Tibial nerve (tissue), 4 donors: ENCODE measurements around the gene QARS1. TPM values are rescaled to one million over a fixed set of nuclear protein-coding genes. Genes with fewer than 3 reads are reported as not detected.

ENCODE experiments used
- DNase-seq, 2 donors: peaks; one replicate each; pipeline ENCODE4 v3.0.0-alpha.2; 2019; ENCODE audit warnings: low spot score in 2 of 2
- H3K27ac ChIP-seq, 4 donors: fragments of 200-600 bp; sonication (generic) in 3 of 4; one replicate each; pipeline ENCODE4 v1.5.1; 2017 to 2019; ENCODE audit warnings: mild to moderate bottlenecking in 1 of 4
- H3K27me3 ChIP-seq, 2 donors: fragments of 200-600 bp; sonication (generic) in 1 of 2; one replicate each; pipeline versions ENCODE4 v1.5.1 to v1.6.0; 2017 to 2019
- H3K36me3 ChIP-seq, 3 donors: fragments of 200-600 bp; sonication (generic); one replicate each; pipeline ENCODE4 v1.5.1; 2018 to 2019
- H3K4me1 ChIP-seq, 4 donors: fragments of 200-600 bp; sonication (generic) in 3 of 4; one replicate each; pipeline ENCODE4 v1.5.1; 2017 to 2019
- H3K4me3 ChIP-seq, 4 donors: fragments of 200-600 bp; sonication (generic) in 3 of 4; one replicate each; pipeline ENCODE4 v1.5.1; 2017 to 2019; ENCODE audit warnings: mild to moderate bottlenecking in 1 of 4, moderate library complexity in 1 of 4
- H3K9me3 ChIP-seq, 4 donors: fragments of 200-600 bp; sonication (generic) in 3 of 4; one replicate each; pipeline ENCODE4 v1.5.1; 2017 to 2019
- CTCF ChIP-seq, 5 experiments: fragments of 200-600 bp in 3 of 5; fragments of 450-650 bp in 2 of 5; sonication (generic) in 3 of 5; IDR thresholded peaks; one replicate each; pipeline ENCODE4 v1.5.1; 2016 to 2019; ENCODE audit warnings: antibody characterized with exemption in 5 of 5, mild to moderate bottlenecking in 3 of 5, moderate library complexity in 2 of 5
- EP300 ChIP-seq, 2 donors: sonication (generic); formaldehyde crosslinking; IDR thresholded peaks; one replicate each; pipeline ENCODE4 v1.6.1; 2017; ENCODE audit warnings: antibody characterized with exemption in 2 of 2, mild to moderate bottlenecking in 1 of 2
- POLR2A ChIP-seq, 2 donors: fragments of 450-650 bp; IDR thresholded peaks; one replicate each; pipeline ENCODE4 v1.6.1; 2017; ENCODE audit warnings: antibody characterized with exemption in 2 of 2, mild to moderate bottlenecking in 2 of 2, moderate library complexity in 2 of 2
- WGBS, 2 donors: methylation state at CpG; one replicate each; pipeline ENCODE4 v1.1.5; 2018; 5-methylcytosine and 5-hydroxymethylcytosine counted together
- total RNA-seq, 4 donors: library from RNA; depleted of rRNA; stranded (reverse); fragments of >200 nt; gene quantifications; one replicate each; pipeline ENCODE4 v1.1.0, GENCODE V29; 2016

QARS1 gene
- total RNA-seq, 4 donors from 2014 or later, result 137 to 227 (median 161) TPM

- no peaks in the 10 kb centered on the region for H3K9me3 ChIP-seq
- peaks cover 0 to 42% (median 0%) of the 10 kb centered on the region in 3 donors for H3K36me3 ChIP-seq
- WGBS, 2 donors, result 27 to 33% methylated on average over 8 to 9 of the region's 9 CpGs
- peak overlapping the region; percentile 52 to 89 (median 65) for H3K4me3 ChIP-seq
- H3K27ac ChIP-seq, result peak overlapping the region; percentile 64 to 95 (median 88)
- no peaks in the 10 kb centered on the region for H3K27me3 ChIP-seq
- DNase-seq, result no peak
- no peak for TF ChIP-seq CTCF (IDR thresholded peaks at IDR 0.05)
- no peak for TF ChIP-seq POLR2A (IDR thresholded peaks at IDR 0.05)
- TF ChIP-seq EP300 (IDR thresholded peaks at IDR 0.05), result no peak
- peaks cover 0 to 45% (median 14%) of the 10 kb centered on the region in 4 donors for H3K4me1 ChIP-seq
These were observed 27.5 kb upstream of the QARS1 start for GRCh38 chr3:49132073-49132436.

- Histone ChIP-seq H3K4me3 (peak overlapping the region; percentile 52 to 89 (median 65)), H3K36me3 (peaks cover 0 to 47% (median 0%) of the 10 kb centered on the region in 3 donors), H3K9me3 (no peaks in the 10 kb centered on the region), H3K27me3 (no peaks in the 10 kb centered on the region), H3K27ac (peak overlapping the region in 3 of 4 donors; percentile 84 to 95 (median 91)), H3K4me1 (peaks cover 0 to 45% (median 14%) of the 10 kb centered on the region in 4 donors)
- 76 to 88% methylated on average over 5 to 6 of the region's 6 CpGs for WGBS, 2 donors
- TF ChIP-seq CTCF (IDR thresholded peaks at IDR 0.05) (no peak), POLR2A (IDR thresholded peaks at IDR 0.05) (no peak), EP300 (IDR thresholded peaks at IDR 0.05) (no peak)
- no peak for DNase-seq
These were observed 27.0 kb upstream of the QARS1 start for GRCh38 chr3:49131576-49131975.

GRCh38 chr3:49131040-49131439 lies 26.5 kb upstream of the QARS1 start:
- Histone ChIP-seq H3K27ac (peak overlapping the region in 1 of 4 donors; percentile 91), H3K9me3 (no peaks in the 10 kb centered on the region), H3K36me3 (peaks cover 0 to 52% (median 0%) of the 10 kb centered on the region in 3 donors), H3K4me1 (peaks cover 0 to 45% (median 14%) of the 10 kb centered on the region in 4 donors), H3K4me3 (peak overlapping the region in 1 of 4 donors; percentile 67), H3K27me3 (no peaks in the 10 kb centered on the region)
- 53 to 72% methylated on average over 5 to 12 of the region's 12 CpGs for WGBS, 2 donors
- DNase-seq, result no peak
- TF ChIP-seq POLR2A (IDR thresholded peaks at IDR 0.05), result no peak

- Histone ChIP-seq H3K36me3 (peaks cover 3 to 92% (median 8%) of the 10 kb centered on the region in 3 donors), H3K4me3 (no peak overlapping the region), H3K27ac (no peak overlapping the region), H3K27me3 (no peaks in the 10 kb centered on the region), H3K9me3 (no peaks in the 10 kb centered on the region), H3K4me1 (peaks cover 0 to 14% (median under 1%) of the 10 kb centered on the region in 4 donors)
- TF ChIP-seq EP300 (IDR thresholded peaks at IDR 0.05) (no peak), CTCF (IDR thresholded peaks at IDR 0.05) (no peak), POLR2A (IDR thresholded peaks at IDR 0.05) (no peak)
- DNase-seq, result no peak
- WGBS, 2 donors, result 71 to 81% methylated on average over 13 to 14 of the region's 14 CpGs
These were observed 20.6 kb upstream of the QARS1 start for GRCh38 chr3:49124991-49125670.

GRCh38 chr3:49124203-49124602 lies 19.6 kb upstream of the QARS1 start:
- WGBS, 2 donors, result 84 to 86% methylated on average over 6 of the region's 7 CpGs
- Histone ChIP-seq H3K9me3 (no peaks in the 10 kb centered on the region), H3K4me3 (no peak overlapping the region), H3K27ac (no peak overlapping the region), H3K4me1 (peaks cover 2 to 13% (median 9%) of the 10 kb centered on the region in 4 donors), H3K36me3 (peaks cover 3 to 84% (median 8%) of the 10 kb centered on the region in 3 donors), H3K27me3 (no peaks in the 10 kb centered on the region)
- no peak for TF ChIP-seq POLR2A (IDR thresholded peaks at IDR 0.05)
- TF ChIP-seq CTCF (IDR thresholded peaks at IDR 0.05), result no peak
- TF ChIP-seq EP300 (IDR thresholded peaks at IDR 0.05), result no peak
- DNase-seq, result no peak
